Fibroblast of mammary gland (primary cell): ENCODE measurements around the gene MEF2A.

ENCODE experiments used
- DNase-seq: peaks from one replicate; pipeline ENCODE4 v3.0.0-alpha.2; 2010; ENCODE audit warnings: low read depth
- H3K4me3 ChIP-seq: 2 replicates; pipeline ENCODE4 v1.5.1; 2011; ENCODE audit warnings: low read depth, mild to moderate bottlenecking, low read length, moderate library complexity; ENCODE audit not compliant: control insufficient read depth
- CTCF ChIP-seq: conservative IDR thresholded peaks from 2 replicates; pipeline ENCODE4 v1.5.1; 2011; ENCODE audit warnings: low read depth, low read length, inconsistent platforms; ENCODE audit not compliant: control insufficient read depth, insufficient read depth

Gene MEF2A

GRCh38 chr15:99598296-99598695, 32.5 kb downstream of the MEF2A start:
- no peak overlapping the region for H3K4me3 ChIP-seq
- TF ChIP-seq CTCF = no peak
- DNase-seq = no peak

- no peak for TF ChIP-seq CTCF
- DNase-seq = no peak
Observed at GRCh38 chr15:99603828-99604227, 38.0 kb downstream of the MEF2A start.

GRCh38 chr15:99604865-99605264, 39.1 kb downstream of the MEF2A start:
- no peak overlapping the region for H3K4me3 ChIP-seq
- no peak for DNase-seq
- TF ChIP-seq CTCF = no peak

More at GRCh38 chr15:99603828-99604227, 38.0 kb downstream of the MEF2A start:
- H3K4me3 ChIP-seq = no peak overlapping the region

- TF ChIP-seq CTCF = no peak
- no peak overlapping the region for H3K4me3 ChIP-seq
- DNase-seq = no peak
Observed at GRCh38 chr15:99605490-99605931, 39.7 kb downstream of the MEF2A start.

GRCh38 chr15:99605990-99606389, 40.2 kb downstream of the MEF2A start:
- H3K4me3 ChIP-seq = no peak overlapping the region
- no peak for DNase-seq
- no peak for TF ChIP-seq CTCF

GRCh38 chr15:99606646-99607045, 40.9 kb downstream of the MEF2A start:
- no peak for DNase-seq
- no peak for TF ChIP-seq CTCF
- no peak overlapping the region for H3K4me3 ChIP-seq

GRCh38 chr15:99613481-99613880, 47.7 kb downstream of the MEF2A start:
- no peak for DNase-seq
- no peak overlapping the region for H3K4me3 ChIP-seq
- no peak for TF ChIP-seq CTCF
